HCT116 (cell line): ENCODE measurements around the gene APBA1. TPM values are rescaled to one million over a fixed set of nuclear protein-coding genes. Genes with fewer than 3 reads are reported as not detected.

ENCODE experiments used
- ATAC-seq: fragments of 200-7000 bp; cut with Tn5 transposase; 2 replicates; pipeline ENCODE4 v1.9.1; 2020; ENCODE audit warnings: mild to moderate bottlenecking, moderate library complexity
- BruUV-seq: library from RNA; stranded (reverse); fragments of 400-500 nt; replicated peaks from 2 replicates; lab custom pipeline; 2021; lab: Mats Ljungman, UMichigan
- CTCF ChIA-PET: fragments of 300-600 bp; sonication (Branson Sonifier 250); formaldehyde crosslinking; loops from one replicate; lab custom pipeline; 2021; ENCODE audit warnings: antibody characterized with exemption; lab: Charles Lee
- POLR2A ChIA-PET: fragments of 300-600, 350-600 bp; sonication (Branson Sonifier 250); formaldehyde crosslinking; loops from one replicate; lab custom pipeline; 2021; ENCODE audit warnings: antibody characterized with exemption; lab: Charles Lee
- RAD21 ChIA-PET, 2 experiments: fragments of 300-600 bp; sonication (Branson Sonifier 250); formaldehyde crosslinking; loops; one replicate each; lab custom pipeline; 2023; ENCODE audit warnings: low total read pairs in 2 of 2; ENCODE audit not compliant: uncharacterized antibody in 2 of 2, unreplicated experiment in 2 of 2, low non-redundant PET in 1 of 2; lab: Charles Lee
- DNase-seq: peaks from one replicate; pipeline ENCODE4 v3.0.0-alpha.2; 2010; ENCODE audit warnings: low read depth, low spot score
- H2AFZ ChIP-seq: fragments of 200-600 bp; shearing (Covaris generic), sonication (generic); 2 replicates; pipeline ENCODE4 v1.6.1; 2017; ENCODE audit warnings: low read depth, mixed run types, mixed read lengths, antibody characterized with exemption, low read length; ENCODE audit not compliant: poor library complexity, severe bottlenecking
- H3K27ac ChIP-seq: 2 replicates; pipeline ENCODE4 v1.5.1; 2012; ENCODE audit warnings: low read depth, low read length
- H3K27me3 ChIP-seq: fragments of 200-600 bp; sonication (generic); 2 replicates; pipeline ENCODE4 v1.6.1; 2016; ENCODE audit warnings: mixed run types, low read length, mixed read lengths; ENCODE audit not compliant: insufficient read depth
- H3K36me3 ChIP-seq, 2 experiments: fragments of 200-500 bp in 1 of 2; fragments of 200-600 bp in 1 of 2; sonication (Bioruptor generic) in 1 of 2; sonication (generic) in 1 of 2; 2 replicates each; pipeline versions ENCODE4 v1.5.1 to v1.6.1; 2014 to 2016; ENCODE audit warnings: low read length in 2 of 2, inconsistent platforms in 1 of 2, mixed read lengths in 1 of 2, mixed run types in 1 of 2; ENCODE audit not compliant: insufficient read depth in 2 of 2, control insufficient read depth in 1 of 2
- H3K4me1 ChIP-seq, 2 experiments: fragments of 200-600 bp in 1 of 2; sonication (generic) in 1 of 2; 2 replicates each; pipeline versions ENCODE4 v1.5.1 to v1.6.1; 2012 to 2017; ENCODE audit warnings: low read length in 2 of 2, inconsistent platforms in 1 of 2, mild to moderate bottlenecking in 1 of 2, mixed read lengths in 1 of 2, mixed run types in 1 of 2, moderate library complexity in 1 of 2; ENCODE audit not compliant: insufficient read depth in 2 of 2, control insufficient read depth in 1 of 2
- H3K4me2 ChIP-seq: fragments of 200-600 bp; sonication (generic); 2 replicates; pipeline ENCODE4 v1.6.1; 2017; ENCODE audit warnings: mixed run types, low read length, mixed read lengths
- H3K4me3 ChIP-seq, 2 experiments: fragments of 200-600 bp in 1 of 2; sonication (generic) in 1 of 2; replicated peaks in 1 of 2; 2 replicates each; pipeline ENCODE4 v1.5.1; 2011 to 2016; ENCODE audit warnings: low read length in 2 of 2, control low read depth in 1 of 2, low read depth in 1 of 2, mild to moderate bottlenecking in 1 of 2, mixed read lengths in 1 of 2, mixed run types in 1 of 2
- H3K79me2 ChIP-seq: fragments of 200-600 bp; sonication (generic); 2 replicates; pipeline ENCODE4 v1.6.1; 2017; ENCODE audit warnings: mild to moderate bottlenecking, mixed run types, low read length, moderate library complexity, mixed read lengths; ENCODE audit not compliant: insufficient read depth
- H3K9ac ChIP-seq: fragments of 200-600 bp; sonication (generic); 2 replicates; pipeline ENCODE4 v1.6.1; 2016; ENCODE audit warnings: low read length, mixed read lengths
- H3K9me2 ChIP-seq: fragments of 200-600 bp; sonication (generic), shearing (Covaris generic); 2 replicates; pipeline ENCODE4 v1.6.1; 2017; ENCODE audit warnings: mixed run types, mild to moderate bottlenecking, moderate library complexity; ENCODE audit not compliant: insufficient read depth
- H3K9me3 ChIP-seq, 2 experiments: fragments of 200-500 bp in 1 of 2; fragments of 200-600 bp in 1 of 2; sonication (Bioruptor generic) in 1 of 2; sonication (generic) in 1 of 2; 2 replicates each; pipeline ENCODE4 v1.6.1; 2014 to 2017; ENCODE audit warnings: low read length in 2 of 2, mixed read lengths in 2 of 2, inconsistent platforms in 1 of 2, low read depth in 1 of 2, mild to moderate bottlenecking in 1 of 2, mixed run types in 1 of 2, moderate library complexity in 1 of 2; ENCODE audit not compliant: control insufficient read depth in 1 of 2, insufficient read depth in 1 of 2
- H4K20me1 ChIP-seq: fragments of 200-600 bp; sonication (generic), shearing (Covaris generic); 2 replicates; pipeline ENCODE4 v1.6.1; 2017; ENCODE audit warnings: mixed run types, mild to moderate bottlenecking, moderate library complexity; ENCODE audit not compliant: insufficient read depth
- ATF3 ChIP-seq: IDR thresholded peaks from 2 replicates; pipeline ENCODE4 v1.6.1; 2012
- ELF1 ChIP-seq: IDR thresholded peaks from 2 replicates; pipeline ENCODE4 v1.6.1; 2012; ENCODE audit warnings: low read depth, borderline replicate concordance
- EZH2 ChIP-seq: fragments of 200-600 bp; sonication (generic); IDR thresholded peaks from 2 replicates; pipeline ENCODE4 v1.6.1; 2017; ENCODE audit warnings: antibody characterized with exemption, mixed run types
- EZH2phosphoT487 ChIP-seq: fragments of 200-600 bp; IDR thresholded peaks from 2 replicates; pipeline ENCODE4 v1.6.1; 2018; ENCODE audit warnings: antibody characterized with exemption, borderline replicate concordance
- POLR2AphosphoS5 ChIP-seq: IDR thresholded peaks from 2 replicates; pipeline ENCODE4 v1.6.1; 2011; ENCODE audit warnings: mild to moderate bottlenecking, low read depth, low read length, moderate library complexity
- RAD21 ChIP-seq: IDR thresholded peaks from 2 replicates; pipeline ENCODE4 v1.6.1; 2012; ENCODE audit warnings: low read depth, mild to moderate bottlenecking
- SIN3A ChIP-seq: IDR thresholded peaks from 2 replicates; pipeline ENCODE4 v1.6.1; 2012; ENCODE audit warnings: low read depth
- SRF ChIP-seq: IDR thresholded peaks from 2 replicates; pipeline ENCODE4 v1.6.1; 2012; ENCODE audit warnings: low read depth
- TCF7L2 ChIP-seq: IDR thresholded peaks from 2 replicates; pipeline ENCODE4 v1.7.0; 2011; ENCODE audit warnings: borderline replicate concordance, inconsistent platforms; ENCODE audit not compliant: insufficient read depth, insufficient read length; ENCODE audit errors: extremely low read depth
- YY1 ChIP-seq: IDR thresholded peaks from 2 replicates; pipeline ENCODE4 v1.6.1; 2011; ENCODE audit warnings: low read length, low read depth, moderate library complexity, mild to moderate bottlenecking; ENCODE audit not compliant: insufficient replicate concordance; ENCODE audit errors: extremely low read depth
- ZNF274 ChIP-seq: fragments of 200-500 bp; sonication (Bioruptor generic); IDR thresholded peaks from 2 replicates; pipeline ENCODE4 v1.6.1; 2014; ENCODE audit warnings: mild to moderate bottlenecking, low read depth, low read length, inconsistent platforms
- intact Hi-C: fragments of 100-400 bp; cut with micrococcal nuclease; formaldehyde crosslinking; loops from 2 replicates; pipeline ENCODE4 v1.10.0; 2022
- total RNA-seq: library from RNA; stranded (reverse); gene quantifications from one replicate; pipeline ENCODE4 v1.2.1, GENCODE V29; 2021; ENCODE audit not compliant: unreplicated experiment
- TF ChIP-seq, protein P1 (sequence below): IDR thresholded peaks from 2 replicates; pipeline ENCODE4 v1.6.1; 2012; ENCODE audit warnings: low read depth

APBA1 gene
- total RNA-seq, 1 experiment from 2014 or later = 0.20 TPM

DNA sequence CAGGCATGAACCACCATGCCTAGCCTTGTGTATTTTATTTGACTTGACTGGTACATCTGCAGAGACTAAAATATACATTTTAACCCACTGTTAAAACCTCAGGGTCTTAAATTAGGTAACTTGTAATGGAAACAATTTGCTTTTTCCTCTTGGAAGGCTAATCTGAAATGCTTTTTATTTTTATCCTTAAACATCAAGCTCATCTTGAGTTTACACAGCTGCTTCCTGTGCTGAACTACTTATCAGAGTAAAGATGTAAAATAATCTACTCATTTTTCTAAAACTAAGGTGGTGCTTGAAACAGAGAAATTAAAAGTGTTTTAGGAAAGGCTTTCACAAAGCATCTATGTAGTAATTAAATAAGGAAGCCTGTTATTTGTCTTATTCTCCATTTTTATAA, 203.0 kb downstream of the APBA1 start:
- TF ChIP-seq, protein P1, sequence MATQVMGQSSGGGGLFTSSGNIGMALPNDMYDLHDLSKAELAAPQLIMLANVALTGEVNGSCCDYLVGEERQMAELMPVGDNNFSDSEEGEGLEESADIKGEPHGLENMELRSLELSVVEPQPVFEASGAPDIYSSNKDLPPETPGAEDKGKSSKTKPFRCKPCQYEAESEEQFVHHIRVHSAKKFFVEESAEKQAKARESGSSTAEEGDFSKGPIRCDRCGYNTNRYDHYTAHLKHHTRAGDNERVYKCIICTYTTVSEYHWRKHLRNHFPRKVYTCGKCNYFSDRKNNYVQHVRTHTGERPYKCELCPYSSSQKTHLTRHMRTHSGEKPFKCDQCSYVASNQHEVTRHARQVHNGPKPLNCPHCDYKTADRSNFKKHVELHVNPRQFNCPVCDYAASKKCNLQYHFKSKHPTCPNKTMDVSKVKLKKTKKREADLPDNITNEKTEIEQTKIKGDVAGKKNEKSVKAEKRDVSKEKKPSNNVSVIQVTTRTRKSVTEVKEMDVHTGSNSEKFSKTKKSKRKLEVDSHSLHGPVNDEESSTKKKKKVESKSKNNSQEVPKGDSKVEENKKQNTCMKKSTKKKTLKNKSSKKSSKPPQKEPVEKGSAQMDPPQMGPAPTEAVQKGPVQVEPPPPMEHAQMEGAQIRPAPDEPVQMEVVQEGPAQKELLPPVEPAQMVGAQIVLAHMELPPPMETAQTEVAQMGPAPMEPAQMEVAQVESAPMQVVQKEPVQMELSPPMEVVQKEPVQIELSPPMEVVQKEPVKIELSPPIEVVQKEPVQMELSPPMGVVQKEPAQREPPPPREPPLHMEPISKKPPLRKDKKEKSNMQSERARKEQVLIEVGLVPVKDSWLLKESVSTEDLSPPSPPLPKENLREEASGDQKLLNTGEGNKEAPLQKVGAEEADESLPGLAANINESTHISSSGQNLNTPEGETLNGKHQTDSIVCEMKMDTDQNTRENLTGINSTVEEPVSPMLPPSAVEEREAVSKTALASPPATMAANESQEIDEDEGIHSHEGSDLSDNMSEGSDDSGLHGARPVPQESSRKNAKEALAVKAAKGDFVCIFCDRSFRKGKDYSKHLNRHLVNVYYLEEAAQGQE = no peak
- TF ChIP-seq SIN3A (no peak), SRF (no peak), EZH2 (no peak), YY1 (no peak), EZH2phosphoT487 (no peak), ELF1 (no peak), RAD21 (no peak), POLR2AphosphoS5 (no peak), ZNF274 (no peak), TCF7L2 (no peak), ATF3 (no peak)
- ATAC-seq = no peak

More for the DNA sequence above, 203.0 kb downstream of the APBA1 start:
- Histone ChIP-seq H3K27me3 (peaks cover 14% of the 10 kb centered on the region), H3K9me3 (no peaks in the 10 kb centered on the region), H3K9ac (no peak overlapping the region), H3K4me2 (no peak overlapping the region), H2AFZ (no peak overlapping the region), H3K79me2 (no peaks in the 10 kb centered on the region), H3K4me1 (no peaks in the 10 kb centered on the region), H4K20me1 (no peaks in the 10 kb centered on the region), H3K4me3 (no peak overlapping the region), H3K27ac (no peak overlapping the region), H3K36me3 (no peaks in the 10 kb centered on the region), H3K9me2 (no peaks in the 10 kb centered on the region)
- no TSS peak for BruUV-seq
- ChIA-PET POLR2A (no interaction called here), RAD21 (no interaction called here), CTCF (no interaction called here)
- intact Hi-C loops = no loop called here
- DNase-seq = no peak
